ENCODE measurements around the gene ACAP3. TPM values are rescaled to one million over a fixed set of nuclear protein-coding genes. Genes with fewer than 3 reads are reported as not detected.

Gene ACAP3
- total RNA-seq, 2 donors from 2014 or later, result 43.2 to 58.6 TPM

- WGBS, result 83% methylated on average over 10 of the region's 10 CpGs
- no peak overlapping the region for H3K4me3 ChIP-seq
- no peak overlapping the region for H3K27ac ChIP-seq
- no peaks in the 10 kb centered on the region for H3K27me3 ChIP-seq (replicated peaks; ENCODE audit: insufficient read depth)
- H3K36me3 ChIP-seq, result peaks cover 0 to 6% of the 10 kb centered on the region in 2 donors
- intact Hi-C loops (cut with DNase I), result no loop called here
- H3K9me3 ChIP-seq, result no peaks in the 10 kb centered on the region
- no peak for TF ChIP-seq POLR2AphosphoS5 (IDR thresholded peaks at IDR 0.05)
- no peak for DNase-seq (ENCODE audit: low spot score)
- H3K4me1 ChIP-seq (replicated peaks), result peaks cover 16% of the 10 kb centered on the region
Measured at GRCh38 chr1:1322952-1323351, 15.2 kb upstream of the ACAP3 start.

GRCh38 chr1:1322418-1322817 is 14.7 kb upstream of the ACAP3 start:
- no peak overlapping the region for H3K4me3 ChIP-seq
- DNase-seq (ENCODE audit: low spot score), result no peak
- peaks cover 21% of the 10 kb centered on the region for H3K4me1 ChIP-seq (replicated peaks)
- intact Hi-C loops (cut with DNase I), result no loop called here
- WGBS, result 81% methylated on average over 5 of the region's 14 CpGs
- H3K27me3 ChIP-seq (replicated peaks; ENCODE audit: insufficient read depth), result no peaks in the 10 kb centered on the region
- TF ChIP-seq POLR2AphosphoS5 (IDR thresholded peaks at IDR 0.05) (no peak), CTCF (IDR thresholded peaks at IDR 0.05) (no peak), POLR2A (IDR thresholded peaks at IDR 0.05) (no peak)
- H3K27ac ChIP-seq, result no peak overlapping the region
- H3K36me3 ChIP-seq, result peaks cover 0 to 6% of the 10 kb centered on the region in 2 donors
- no peaks in the 10 kb centered on the region for H3K9me3 ChIP-seq

- H3K4me1 ChIP-seq (replicated peaks), result peaks cover 21% of the 10 kb centered on the region
- DNase-seq (ENCODE audit: low spot score), result no peak
- no peaks in the 10 kb centered on the region for H3K27me3 ChIP-seq (replicated peaks; ENCODE audit: insufficient read depth)
- H3K9me3 ChIP-seq, result no peaks in the 10 kb centered on the region
- TF ChIP-seq CTCF (IDR thresholded peaks at IDR 0.05), result no peak
- no peak for TF ChIP-seq POLR2A (IDR thresholded peaks at IDR 0.05)
- TF ChIP-seq POLR2AphosphoS5 (IDR thresholded peaks at IDR 0.05), result no peak
- peaks cover 0 to 6% of the 10 kb centered on the region in 2 donors for H3K36me3 ChIP-seq
- no peak overlapping the region for H3K4me3 ChIP-seq
- 89% methylated on average over 8 of the region's 8 CpGs for WGBS
- no peak overlapping the region for H3K27ac ChIP-seq
- intact Hi-C loops (cut with DNase I), result no loop called here
Measured at GRCh38 chr1:1321477-1321876, 13.7 kb upstream of the ACAP3 start.

GRCh38 chr1:1320666-1321448 is 13.1 kb upstream of the ACAP3 start:
- no peaks in the 10 kb centered on the region for H3K9me3 ChIP-seq
- no peak overlapping the region for H3K4me3 ChIP-seq
- peaks cover 17% of the 10 kb centered on the region for H3K4me1 ChIP-seq (replicated peaks)
- 74% methylated on average over 16 of the region's 23 CpGs for WGBS
- intact Hi-C loops (cut with DNase I), result no loop called here
- TF ChIP-seq CTCF (IDR thresholded peaks at IDR 0.05) (no peak), POLR2A (IDR thresholded peaks at IDR 0.05) (no peak), POLR2AphosphoS5 (IDR thresholded peaks at IDR 0.05) (no peak)
- H3K36me3 ChIP-seq, result peaks cover 0 to 6% of the 10 kb centered on the region in 2 donors
- no peaks in the 10 kb centered on the region for H3K27me3 ChIP-seq (replicated peaks; ENCODE audit: insufficient read depth)
- DNase-seq (ENCODE audit: low spot score), result no peak
- H3K27ac ChIP-seq, result no peak overlapping the region

GRCh38 chr1:1319646-1319941 is 11.9 kb upstream of the ACAP3 start:
- Histone ChIP-seq H3K9me3 (no peaks in the 10 kb centered on the region), H3K27ac (no peak overlapping the region), H3K4me3 (no peak overlapping the region), H3K36me3 (peaks cover 0 to 6% of the 10 kb centered on the region in 2 donors), H3K27me3 (replicated peaks; ENCODE audit: insufficient read depth) (no peaks in the 10 kb centered on the region), H3K4me1 (replicated peaks) (peaks cover 12% of the 10 kb centered on the region)
- intact Hi-C loops (cut with DNase I), result no loop called here
- no peak for DNase-seq (ENCODE audit: low spot score)
- 88% methylated on average over 13 of the region's 13 CpGs for WGBS
- TF ChIP-seq POLR2A (IDR thresholded peaks at IDR 0.05) (no peak), CTCF (IDR thresholded peaks at IDR 0.05) (no peak), POLR2AphosphoS5 (IDR thresholded peaks at IDR 0.05) (no peak)

Measured in prostate gland (tissue), 2 donors.